ENCODE data around the gene CRYL1.

DNA sequence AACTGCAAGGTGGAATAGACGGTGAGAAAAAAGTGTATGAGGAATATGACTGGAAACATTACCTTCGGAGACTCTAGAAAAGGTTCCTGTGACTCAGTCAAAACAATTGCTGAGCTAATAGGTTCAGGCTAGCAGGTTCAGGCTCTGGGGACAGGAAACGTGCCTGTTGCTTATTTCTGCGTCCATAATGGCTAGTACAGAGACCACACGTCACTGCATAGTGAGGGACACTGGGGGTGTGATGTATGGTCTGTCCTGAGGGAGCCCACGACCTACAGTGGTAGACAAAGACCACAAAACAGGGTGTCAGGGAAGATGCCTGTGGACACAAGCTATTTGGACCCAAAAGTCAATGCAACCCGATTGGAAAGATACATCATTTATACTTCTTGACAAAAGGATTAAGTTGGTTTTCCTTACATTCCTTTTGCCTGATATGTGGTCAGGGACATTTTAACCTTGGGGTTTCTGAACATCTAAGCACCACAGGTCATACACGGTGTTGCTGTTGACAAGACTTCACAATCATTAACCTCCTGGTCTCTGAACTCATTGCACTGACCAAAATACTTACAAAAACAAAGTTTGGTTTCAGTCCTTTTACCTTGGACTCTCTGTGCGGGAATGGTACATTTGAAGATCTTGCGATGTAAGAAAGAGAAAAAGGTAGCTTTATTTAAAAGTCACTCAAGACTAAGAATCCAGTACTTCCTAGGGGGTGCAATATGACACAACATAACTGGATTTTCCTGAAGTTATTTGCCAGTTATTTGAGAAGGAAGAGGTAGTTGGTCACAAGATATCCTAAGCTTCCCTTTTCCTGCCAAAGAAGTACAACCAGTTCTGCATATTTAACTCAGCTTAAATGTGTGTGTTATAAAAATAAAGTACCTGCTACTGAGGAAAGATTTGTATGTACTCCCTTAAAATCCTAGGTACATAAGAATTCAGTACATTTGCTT lies 20.0 kb downstream of the CRYL1 start:
- TF ChIP-seq, protein P1, sequence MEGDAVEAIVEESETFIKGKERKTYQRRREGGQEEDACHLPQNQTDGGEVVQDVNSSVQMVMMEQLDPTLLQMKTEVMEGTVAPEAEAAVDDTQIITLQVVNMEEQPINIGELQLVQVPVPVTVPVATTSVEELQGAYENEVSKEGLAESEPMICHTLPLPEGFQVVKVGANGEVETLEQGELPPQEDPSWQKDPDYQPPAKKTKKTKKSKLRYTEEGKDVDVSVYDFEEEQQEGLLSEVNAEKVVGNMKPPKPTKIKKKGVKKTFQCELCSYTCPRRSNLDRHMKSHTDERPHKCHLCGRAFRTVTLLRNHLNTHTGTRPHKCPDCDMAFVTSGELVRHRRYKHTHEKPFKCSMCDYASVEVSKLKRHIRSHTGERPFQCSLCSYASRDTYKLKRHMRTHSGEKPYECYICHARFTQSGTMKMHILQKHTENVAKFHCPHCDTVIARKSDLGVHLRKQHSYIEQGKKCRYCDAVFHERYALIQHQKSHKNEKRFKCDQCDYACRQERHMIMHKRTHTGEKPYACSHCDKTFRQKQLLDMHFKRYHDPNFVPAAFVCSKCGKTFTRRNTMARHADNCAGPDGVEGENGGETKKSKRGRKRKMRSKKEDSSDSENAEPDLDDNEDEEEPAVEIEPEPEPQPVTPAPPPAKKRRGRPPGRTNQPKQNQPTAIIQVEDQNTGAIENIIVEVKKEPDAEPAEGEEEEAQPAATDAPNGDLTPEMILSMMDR (IDR thresholded peaks at IDR 0.05; ENCODE audit: insufficient read depth, low read length) = no peak
- TF ChIP-seq POLR2AphosphoS5 (IDR thresholded peaks at IDR 0.05; ENCODE audit: low read depth) = no peak
- TF ChIP-seq SPI1 (IDR thresholded peaks at IDR 0.05; ENCODE audit: borderline replicate concordance, low read depth) = 0 out of 2 replicates have a peak, but pooled peaks have one; percentile 11
